ENCODE measurements around the gene RBMY1E.
"Not testable (repeated sequence)": the region's sequence is repeated elsewhere in the genome, so short reads cannot be mapped to it uniquely, and the experiment has no call there.

The RBMY1E gene

GRCh38 chrY:21917932-21918331 lies at the start of gene RBMY1E:
Gene RBMY1E, minus strand, starts transcription at chrY:21918032. Its CDS starts 1,978 bp downstream, at chrY:21916054.
- FAIRE-seq; DNase-seq (ENCODE audit: insufficient read length, low spot score): not testable (repeated sequence)

GRCh38 chrY:21894426-21894825 lies 23.4 kb downstream of the RBMY1E start, which contains the start of gene RBMY1D:
Gene RBMY1D, minus strand, starts transcription at chrY:21894526. Its CDS starts 2,013 bp downstream, at chrY:21892513.
- FAIRE-seq; DNase-seq (ENCODE audit: insufficient read length, low spot score): not testable (repeated sequence)

DNA sequence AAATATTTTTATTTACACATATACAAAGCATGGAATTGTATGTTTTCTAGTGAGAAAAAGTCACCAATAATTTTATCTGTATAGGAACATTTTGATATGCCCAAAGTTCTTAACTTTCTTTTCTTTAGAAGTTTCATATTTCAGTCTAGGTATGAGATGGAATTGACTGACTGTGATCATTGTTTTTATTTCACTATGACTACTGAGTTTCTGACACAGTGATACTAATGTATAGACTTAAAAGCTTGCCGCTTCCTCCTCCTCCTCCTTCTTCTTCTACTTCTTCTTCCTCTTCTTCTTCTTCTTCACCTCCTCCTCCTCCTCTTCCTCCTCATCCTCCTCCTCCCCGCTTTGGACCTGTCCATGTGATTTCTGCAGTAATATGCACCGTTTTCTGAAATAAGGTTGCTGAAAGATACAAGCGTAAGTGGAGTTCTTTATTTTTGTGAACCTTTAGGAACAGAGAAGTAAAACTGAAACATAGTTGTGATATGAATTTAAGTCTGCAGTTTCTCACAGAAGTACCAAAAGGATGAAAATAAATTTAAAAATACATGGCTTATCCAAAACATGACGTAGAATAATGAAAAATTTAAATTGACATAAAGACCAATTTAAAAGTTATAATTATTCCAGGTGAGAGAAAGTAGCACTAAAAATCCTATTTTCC lies 48.3 kb downstream of the RBMY1E start:
- not testable (repeated sequence) for DNase-seq (ENCODE audit: insufficient read length, low spot score); FAIRE-seq

Measured in D721Med (cell line).